Spleen (tissue), 7 donors: ENCODE measurements around the gene MFSD1.

Source experiments
- CTCF ChIP-seq, 11 experiments: fragments of 200-600 bp in 7 of 11; fragments of 450-650 bp in 4 of 11; sonication (generic) in 4 of 11; IDR thresholded peaks in 8 of 11; conservative IDR thresholded peaks in 3 of 11; 1 replicate in 7 of 11; 2 replicates in 4 of 11; pipeline versions ENCODE4 v1.4.0 to v1.8.0; 2016 to 2021; ENCODE audit warnings: antibody characterized with exemption in 11 of 11, inconsistent platforms in 4 of 11, mild to moderate bottlenecking in 1 of 11
- POLR2A ChIP-seq, 3 donors: fragments of 450-650 bp; IDR thresholded peaks; one replicate each; pipeline ENCODE4 v1.5.1; 2017; ENCODE audit warnings: antibody characterized with exemption in 3 of 3, mild to moderate bottlenecking in 1 of 3
- donor health status: DM: no; HTN: no; CAD: no; lungs with moderate emphysema.
- donor health status: DM: no; HTN: no; CAD: no.
- donor health status: DM: no; HTN: no; CAD: no.

DNA sequence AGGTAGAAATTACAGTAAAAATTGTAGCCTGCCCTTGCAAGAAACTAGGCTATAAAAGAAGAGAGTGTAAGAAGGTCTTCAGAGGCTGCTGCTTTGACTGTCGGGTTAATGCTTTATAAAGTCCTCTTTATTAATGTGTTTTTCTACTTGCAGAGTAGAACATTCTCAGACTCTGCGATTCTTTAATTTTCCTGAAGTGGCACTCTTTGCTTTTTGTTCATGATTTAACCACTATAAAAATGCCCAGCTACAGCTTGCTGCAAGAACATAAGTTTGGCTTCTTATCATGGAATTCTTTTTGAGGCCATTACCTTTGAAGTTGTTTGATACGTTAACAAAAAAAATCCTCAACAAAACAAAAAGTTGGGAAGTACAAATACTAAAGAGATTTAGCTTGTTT is 33.8 kb downstream of the MFSD1 start:
- TF ChIP-seq POLR2A (IDR thresholded peaks at IDR 0.05) (no peak), CTCF (IDR thresholded peaks at IDR 0.05 in 8 of 11, conservative IDR thresholded peaks at IDR 0.05 in 3 of 11) (no peak)
